ENCODE data around the gene ERMAP. TPM values are rescaled to one million over a fixed set of nuclear protein-coding genes. Genes with fewer than 3 reads are reported as not detected.

ERMAP gene
- total and polyA plus RNA-seq, 3 donors from 2014 or later, result 10.6 to 14.0 (median 11.7) TPM

- intact Hi-C loops (cut with DNase I; ENCODE audit: low total_unique reads), result no loop called here
- DNase-seq, result no peak
- no peak for TF ChIP-seq POLR2A (IDR thresholded peaks at IDR 0.05)
- TF ChIP-seq CTCF (IDR thresholded peaks at IDR 0.05), result no peak
- no peak overlapping the region for H3K27ac ChIP-seq
- H3K9me3 ChIP-seq, result no peaks in the 10 kb centered on the region
- H3K27me3 ChIP-seq, result no peaks in the 10 kb centered on the region
- H3K36me3 ChIP-seq (ENCODE audit: low read depth, missing control alignments), result no peaks in the 10 kb centered on the region
- 80 to 87% methylated on average over 7 of the region's 7 CpGs for whole genome bisulfite sequencing, 2 donors
- no peak overlapping the region for H3K4me3 ChIP-seq
- no peaks in the 10 kb centered on the region for H3K4me1 ChIP-seq
Measured at GRCh38 chr1:42838482-42839190, 21.7 kb downstream of the ERMAP start.

- DNase-seq, result no peak
- intact Hi-C loops (cut with DNase I; ENCODE audit: low total_unique reads), result no loop called here
- TF ChIP-seq CTCF (IDR thresholded peaks at IDR 0.05) (no peak), POLR2A (IDR thresholded peaks at IDR 0.05) (no peak)
- WGBS, 2 donors, result 77 to 88% methylated on average over 3 of the region's 3 CpGs
- Histone ChIP-seq H3K36me3 (ENCODE audit: low read depth, missing control alignments) (no peaks in the 10 kb centered on the region), H3K9me3 (no peaks in the 10 kb centered on the region), H3K4me1 (peaks cover 6% of the 10 kb centered on the region), H3K27me3 (no peaks in the 10 kb centered on the region), H3K4me3 (no peak overlapping the region), H3K27ac (no peak overlapping the region)
Measured at GRCh38 chr1:42841010-42841409, 24.1 kb downstream of the ERMAP start.

GRCh38 chr1:42841440-42842147, 24.7 kb downstream of the ERMAP start:
- no peak for DNase-seq
- TF ChIP-seq CTCF (IDR thresholded peaks at IDR 0.05) (no peak), POLR2A (IDR thresholded peaks at IDR 0.05) (no peak)
- Histone ChIP-seq H3K27ac (no peak overlapping the region), H3K4me1 (peaks cover 6% of the 10 kb centered on the region), H3K27me3 (no peaks in the 10 kb centered on the region), H3K36me3 (ENCODE audit: low read depth, missing control alignments) (no peaks in the 10 kb centered on the region), H3K4me3 (no peak overlapping the region), H3K9me3 (no peaks in the 10 kb centered on the region)
- intact Hi-C loops (cut with DNase I; ENCODE audit: low total_unique reads), result no loop called here
- WGBS, 2 donors, result 91 to 94% methylated on average over 2 of the region's 2 CpGs

GRCh38 chr1:42844592-42845140, 27.7 kb downstream of the ERMAP start:
- TF ChIP-seq CTCF (IDR thresholded peaks at IDR 0.05) (no peak), POLR2A (IDR thresholded peaks at IDR 0.05) (no peak)
- intact Hi-C loops (cut with DNase I; ENCODE audit: low total_unique reads), result no loop called here
- Histone ChIP-seq H3K4me3 (no peak overlapping the region), H3K4me1 (peaks cover 9% of the 10 kb centered on the region), H3K9me3 (no peaks in the 10 kb centered on the region), H3K36me3 (ENCODE audit: low read depth, missing control alignments) (no peaks in the 10 kb centered on the region), H3K27ac (no peak overlapping the region), H3K27me3 (no peaks in the 10 kb centered on the region)
- no peak for DNase-seq
- WGBS, 2 donors, result 91 to 95% methylated on average over 4 of the region's 4 CpGs
